DOHH2 (cell line): ENCODE results near the gene TRIM27.

Experiments
- H3F3A ChIP-seq: fragments of 200-600 bp; sonication (generic), shearing (Covaris generic); 2 replicates; pipeline ENCODE4 v1.6.0; 2016; ENCODE audit warnings: antibody characterized with exemption, mild to moderate bottlenecking; ENCODE audit not compliant: control insufficient read depth, insufficient read depth
- H3K27ac ChIP-seq: fragments of 200-600 bp; sonication (generic); 2 replicates; pipeline ENCODE4 v1.5.1; 2014; ENCODE audit warnings: low read depth, mild to moderate bottlenecking, low read length, moderate library complexity
- H3K27me3 ChIP-seq: fragments of 200-600 bp; sonication (generic); 2 replicates; pipeline ENCODE4 v1.6.1; 2014; ENCODE audit warnings: mild to moderate bottlenecking, low read length, mixed read lengths; ENCODE audit not compliant: control insufficient read depth
- H3K36me3 ChIP-seq: fragments of 200-600 bp; sonication (generic); 2 replicates; pipeline ENCODE4 v1.6.1; 2014; ENCODE audit warnings: mild to moderate bottlenecking, low read length, moderate library complexity, mixed read lengths; ENCODE audit not compliant: control insufficient read depth
- H3K4me1 ChIP-seq: fragments of 200-600 bp; sonication (generic); 2 replicates; pipeline ENCODE4 v1.6.1; 2014; ENCODE audit warnings: mild to moderate bottlenecking, low read length, mixed read lengths; ENCODE audit not compliant: control insufficient read depth
- H3K4me2 ChIP-seq: fragments of 200-600 bp; sonication (generic); 2 replicates; pipeline ENCODE4 v1.6.0; 2014; ENCODE audit warnings: mild to moderate bottlenecking, low read length, moderate library complexity
- H3K4me3 ChIP-seq: fragments of 200-600 bp; sonication (generic); 2 replicates; pipeline ENCODE4 v1.5.1; 2014; ENCODE audit warnings: mild to moderate bottlenecking, low read length, mixed read lengths
- H3K79me2 ChIP-seq: fragments of 200-600 bp; sonication (generic); 2 replicates; pipeline ENCODE4 v1.6.1; 2014; ENCODE audit warnings: mild to moderate bottlenecking, low read length, mixed read lengths; ENCODE audit not compliant: control insufficient read depth
- H3K9me2 ChIP-seq: fragments of 200-600 bp; sonication (generic); replicated peaks from 2 replicates; pipeline ENCODE4 v1.6.1; 2014; ENCODE audit warnings: mild to moderate bottlenecking, low read length, mixed read lengths; ENCODE audit not compliant: control insufficient read depth
- H3K9me3 ChIP-seq: fragments of 200-600 bp; sonication (generic); 2 replicates; pipeline ENCODE4 v1.6.1; 2014; ENCODE audit warnings: antibody characterized with exemption, low read length, mixed read lengths; ENCODE audit not compliant: control insufficient read depth, insufficient read depth
- H4K20me1 ChIP-seq: fragments of 200-600 bp; sonication (generic); 2 replicates; pipeline ENCODE4 v1.6.0; 2014; ENCODE audit warnings: low read depth, mild to moderate bottlenecking, antibody characterized with exemption, low read length, moderate library complexity; ENCODE audit not compliant: control insufficient read depth, insufficient read depth
- EZH2phosphoT487 ChIP-seq: fragments of 200-600 bp; sonication (generic); IDR thresholded peaks from 2 replicates; pipeline ENCODE4 v1.6.1; 2017; ENCODE audit warnings: borderline replicate concordance, mild to moderate bottlenecking, antibody characterized with exemption, low read length, moderate library complexity, mixed read lengths
- TF ChIP-seq, protein P1 (sequence below): fragments of 200-600 bp; sonication (generic); IDR thresholded peaks from one replicate; pipeline ENCODE4 v1.5.1; 2014; ENCODE audit warnings: antibody characterized with exemption, mild to moderate bottlenecking, low read depth, low read length; ENCODE audit not compliant: poor library complexity, severe bottlenecking

TRIM27 gene

DNA sequence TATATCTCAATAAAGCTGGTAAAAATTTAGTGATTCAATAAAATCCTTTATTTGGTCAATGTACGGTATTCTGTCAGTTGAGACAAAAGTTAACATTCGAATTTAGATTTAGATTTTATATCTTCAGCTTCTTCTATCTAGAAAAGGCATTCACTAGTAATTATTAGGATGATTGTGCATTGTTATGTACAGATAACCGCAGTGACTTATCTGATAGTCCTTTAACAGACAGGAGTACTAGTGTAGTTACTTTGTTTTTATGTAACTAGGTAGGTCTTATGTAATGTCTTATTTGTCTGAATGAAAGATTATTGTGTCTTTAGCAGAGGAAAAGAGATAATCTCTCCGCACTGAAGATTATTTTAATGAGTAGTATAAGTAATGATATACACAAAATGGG, 31.3 kb downstream of the TRIM27 start:
- Histone ChIP-seq H3K4me3 (no peak overlapping the region), H3K9me3 (no peaks in the 10 kb centered on the region), H3K27ac (no peak overlapping the region), H3F3A (peaks cover 17% of the 10 kb centered on the region), H3K9me2 (no peaks in the 10 kb centered on the region), H3K4me2 (no peak overlapping the region), H4K20me1 (no peaks in the 10 kb centered on the region), H3K27me3 (no peaks in the 10 kb centered on the region), H3K36me3 (peaks cover 3% of the 10 kb centered on the region; the same call in 1 of the 2 replicates), H3K4me1 (peaks cover 16% of the 10 kb centered on the region), H3K79me2 (no peaks in the 10 kb centered on the region)
- TF ChIP-seq EZH2phosphoT487 = no peak
- TF ChIP-seq, protein P1, sequence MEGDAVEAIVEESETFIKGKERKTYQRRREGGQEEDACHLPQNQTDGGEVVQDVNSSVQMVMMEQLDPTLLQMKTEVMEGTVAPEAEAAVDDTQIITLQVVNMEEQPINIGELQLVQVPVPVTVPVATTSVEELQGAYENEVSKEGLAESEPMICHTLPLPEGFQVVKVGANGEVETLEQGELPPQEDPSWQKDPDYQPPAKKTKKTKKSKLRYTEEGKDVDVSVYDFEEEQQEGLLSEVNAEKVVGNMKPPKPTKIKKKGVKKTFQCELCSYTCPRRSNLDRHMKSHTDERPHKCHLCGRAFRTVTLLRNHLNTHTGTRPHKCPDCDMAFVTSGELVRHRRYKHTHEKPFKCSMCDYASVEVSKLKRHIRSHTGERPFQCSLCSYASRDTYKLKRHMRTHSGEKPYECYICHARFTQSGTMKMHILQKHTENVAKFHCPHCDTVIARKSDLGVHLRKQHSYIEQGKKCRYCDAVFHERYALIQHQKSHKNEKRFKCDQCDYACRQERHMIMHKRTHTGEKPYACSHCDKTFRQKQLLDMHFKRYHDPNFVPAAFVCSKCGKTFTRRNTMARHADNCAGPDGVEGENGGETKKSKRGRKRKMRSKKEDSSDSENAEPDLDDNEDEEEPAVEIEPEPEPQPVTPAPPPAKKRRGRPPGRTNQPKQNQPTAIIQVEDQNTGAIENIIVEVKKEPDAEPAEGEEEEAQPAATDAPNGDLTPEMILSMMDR = no peak

DNA sequence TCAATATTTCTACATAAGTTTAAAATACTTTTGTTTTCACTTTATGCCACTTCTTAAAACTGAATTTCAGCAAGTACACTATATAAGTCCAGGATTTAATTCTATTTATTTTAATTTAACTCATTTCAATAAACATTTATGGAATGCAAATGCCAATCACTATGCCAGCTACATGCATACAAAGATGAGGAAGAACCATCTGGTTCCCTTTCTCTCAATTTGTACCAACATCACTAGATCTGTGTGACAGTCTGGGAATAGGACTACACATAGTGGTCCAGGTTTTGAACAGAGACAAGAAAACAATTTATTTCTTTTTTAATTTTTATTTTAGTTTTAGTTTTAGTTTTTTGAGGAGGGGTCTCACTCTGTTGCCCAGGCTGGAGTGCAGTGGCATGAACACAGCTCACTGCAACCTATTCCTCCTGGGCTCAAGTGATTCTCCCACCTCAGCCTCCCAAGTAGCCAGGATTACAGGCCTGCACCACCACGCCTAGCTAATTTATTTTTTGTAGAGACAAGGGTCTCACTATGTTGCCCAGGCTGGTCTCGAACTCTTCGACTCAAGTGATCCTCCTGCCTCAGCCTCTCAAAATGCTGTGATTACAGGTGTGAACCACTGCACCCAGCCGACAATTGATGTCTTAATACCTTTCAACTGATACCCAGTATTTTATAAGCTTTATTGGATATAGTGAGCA, 35.8 kb downstream of the TRIM27 start:
- TF ChIP-seq EZH2phosphoT487 = no peak
- TF ChIP-seq, protein P1 = no peak

DNA sequence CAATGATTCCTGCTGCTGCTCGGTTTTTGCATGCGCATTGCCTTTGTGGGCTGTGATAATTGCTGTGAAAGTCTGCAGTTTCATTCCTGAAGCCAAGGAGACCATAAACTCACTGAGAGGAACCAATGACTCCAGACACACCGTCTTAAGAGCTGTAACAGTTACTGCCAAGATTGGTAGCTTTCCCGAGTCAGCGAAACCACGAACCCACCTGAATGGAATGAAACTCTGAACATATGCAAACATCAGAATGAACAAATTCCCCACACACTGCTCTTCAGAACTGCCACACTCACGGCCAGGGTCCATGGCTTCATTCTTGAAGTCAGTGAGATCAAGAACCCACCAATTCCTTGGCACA, 37.7 kb downstream of the TRIM27 start:
- Histone ChIP-seq H3K27me3 (no peaks in the 10 kb centered on the region), H3K4me2 (no peak overlapping the region)
- no peak for TF ChIP-seq EZH2phosphoT487
- TF ChIP-seq, protein P1 = no peak

More for the DNA sequence above, 35.8 kb downstream of the TRIM27 start:
- no peaks in the 10 kb centered on the region for H3K36me3 ChIP-seq
- H3K27ac ChIP-seq = no peak overlapping the region
- no peaks in the 10 kb centered on the region for H3F3A ChIP-seq
- no peaks in the 10 kb centered on the region for H3K27me3 ChIP-seq
- H3K4me1 ChIP-seq = peaks cover 16% of the 10 kb centered on the region
- no peaks in the 10 kb centered on the region for H3K9me2 ChIP-seq
- peaks cover 17% of the 10 kb centered on the region; the same call in 1 of the 2 replicates for H3K9me3 ChIP-seq
- no peak overlapping the region for H3K4me2 ChIP-seq
- no peak overlapping the region for H3K4me3 ChIP-seq
- no peaks in the 10 kb centered on the region for H4K20me1 ChIP-seq
- no peaks in the 10 kb centered on the region for H3K79me2 ChIP-seq

More for the DNA sequence above, 37.7 kb downstream of the TRIM27 start:
- Histone ChIP-seq H3K27ac (no peak overlapping the region), H3K79me2 (no peaks in the 10 kb centered on the region), H3F3A (peaks cover 8% of the 10 kb centered on the region), H3K36me3 (no peaks in the 10 kb centered on the region), H3K4me1 (peaks cover 26% of the 10 kb centered on the region), H4K20me1 (no peaks in the 10 kb centered on the region), H3K9me2 (no peaks in the 10 kb centered on the region), H3K9me3 (peaks cover 17% of the 10 kb centered on the region; the same call in 1 of the 2 replicates), H3K4me3 (no peak overlapping the region)
